Activated CD8-positive, alpha-beta memory T cell treated with anti-CD3 and anti-CD28 coated beads, Interleukin-2, amount 10 ng/mL, durations not matched to agents 7 days and 5 days (primary cell): ENCODE results near the gene FBP2. TPM values are rescaled to one million over a fixed set of nuclear protein-coding genes. Genes with fewer than 3 reads are reported as not detected.
A peak's percentile ranks its signal among the peaks of the same experiment; 100 is the strongest.
"Not testable (repeated sequence)": the region's sequence is repeated elsewhere in the genome, so short reads cannot be mapped to it uniquely, and the experiment has no call there.

Source experiments
- ATAC-seq: fragments of 150-1000 bp; cut with Tn5 transposase; one replicate; pipeline ENCODE4 v1.10.0; 2021; ENCODE audit warnings: moderate library complexity
- CTCF ChIA-PET: fragments of 350-600 bp; sonication (Branson Sonifier 250); formaldehyde crosslinking; loops from one replicate; lab custom pipeline; 2021; ENCODE audit warnings: antibody characterized with exemption; lab: Charles Lee
- DNase-seq: peaks from one replicate; pipeline ENCODE4 v3.0.0-alpha.2; 2020
- H3K27ac Mint-ChIP-seq: one replicate; pipeline ENCODE4 v1.8.0; 2021; ENCODE audit warnings: mild to moderate bottlenecking, mixed read lengths
- H3K27me3 Mint-ChIP-seq: one replicate; pipeline ENCODE4 v1.8.0; 2021; ENCODE audit warnings: mixed read lengths
- H3K36me3 Mint-ChIP-seq: one replicate; pipeline ENCODE4 v1.8.0; 2021; ENCODE audit warnings: mild to moderate bottlenecking, mixed read lengths
- H3K4me1 Mint-ChIP-seq: one replicate; pipeline ENCODE4 v1.8.0; 2021; ENCODE audit warnings: mixed read lengths
- H3K4me3 Mint-ChIP-seq: one replicate; pipeline ENCODE4 v1.8.0; 2021; ENCODE audit warnings: mild to moderate bottlenecking, moderate library complexity, mixed read lengths
- H3K9me3 Mint-ChIP-seq: one replicate; pipeline ENCODE4 v1.8.0; 2022; ENCODE audit warnings: low read depth, mixed read lengths
- total RNA-seq, 2 experiments: library from RNA; stranded (reverse); gene quantifications; one replicate each; pipeline ENCODE4 v1.2.3, GENCODE V29; 2021

FBP2 gene
- total RNA-seq, 2 experiments from 2014 or later: not detected

GRCh38 chr9:94568250-94568889 is 25.3 kb downstream of the FBP2 start:
- H3K27ac Mint-ChIP-seq: no peak overlapping the region

GRCh38 chr9:94567271-94567670 is 26.4 kb downstream of the FBP2 start:
- DNase-seq (no peak), ATAC-seq (no peak)
- Mint-ChIP-seq H3K4me3 (no peak overlapping the region), H3K4me1 (no peaks in the 10 kb centered on the region), H3K9me3 (no peaks in the 10 kb centered on the region), H3K36me3 (no peaks in the 10 kb centered on the region), H3K27ac (no peak overlapping the region), H3K27me3 (peaks cover 6% of the 10 kb centered on the region)
- CTCF ChIA-PET: interaction anchor here (0.7 kb wide), 1 partner anchor 941 kb away, joined by 4 read pairs; no protein-coding TSS in a partner anchor

More at GRCh38 chr9:94568250-94568889, 25.3 kb downstream of the FBP2 start:
- H3K4me1 Mint-ChIP-seq: no peaks in the 10 kb centered on the region
- ATAC-seq (no peak), DNase-seq (no peak)
- no peaks in the 10 kb centered on the region for H3K36me3 Mint-ChIP-seq
- H3K27me3 Mint-ChIP-seq: peaks cover 9% of the 10 kb centered on the region
- H3K4me3 Mint-ChIP-seq: no peak overlapping the region
- CTCF ChIA-PET: interaction anchor here (0.7 kb wide), 1 partner anchor 940 kb away, joined by 4 read pairs; no protein-coding TSS in a partner anchor
- no peaks in the 10 kb centered on the region for H3K9me3 Mint-ChIP-seq

GRCh38 chr9:94566550-94566949 is 27.1 kb downstream of the FBP2 start:
- Mint-ChIP-seq H3K4me3 (no peak overlapping the region), H3K27ac (no peak overlapping the region), H3K9me3 (no peaks in the 10 kb centered on the region), H3K4me1 (no peaks in the 10 kb centered on the region), H3K36me3 (no peaks in the 10 kb centered on the region), H3K27me3 (peaks cover 6% of the 10 kb centered on the region)
- DNase-seq: no peak
- CTCF ChIA-PET: no interaction called here
- ATAC-seq: no peak

- H3K27ac Mint-ChIP-seq, H3K27me3 Mint-ChIP-seq, DNase-seq, H3K4me3 Mint-ChIP-seq, H3K9me3 Mint-ChIP-seq, CTCF ChIA-PET, H3K4me1 Mint-ChIP-seq, ATAC-seq, H3K36me3 Mint-ChIP-seq: not testable (repeated sequence)
Measured at GRCh38 chr9:94564279-94564678, 29.3 kb downstream of the FBP2 start.

GRCh38 chr9:94563548-94563947 is 30.1 kb downstream of the FBP2 start:
- Mint-ChIP-seq H3K27ac (no peak overlapping the region), H3K36me3 (no peaks in the 10 kb centered on the region), H3K27me3 (peaks cover 6% of the 10 kb centered on the region), H3K9me3 (no peaks in the 10 kb centered on the region), H3K4me3 (no peak overlapping the region), H3K4me1 (no peaks in the 10 kb centered on the region)
- CTCF ChIA-PET: no interaction called here
- ATAC-seq (no peak), DNase-seq (no peak)

GRCh38 chr9:94560237-94560636 is 33.4 kb downstream of the FBP2 start:
- H3K27ac Mint-ChIP-seq: no peak overlapping the region

GRCh38 chr9:94557376-94557775 is 36.2 kb downstream of the FBP2 start:
- Mint-ChIP-seq H3K4me1 (no peaks in the 10 kb centered on the region), H3K9me3 (no peaks in the 10 kb centered on the region), H3K36me3 (no peaks in the 10 kb centered on the region), H3K27ac (no peak overlapping the region), H3K27me3 (peaks cover 25% of the 10 kb centered on the region), H3K4me3 (no peak overlapping the region)
- CTCF ChIA-PET: no interaction called here
- ATAC-seq (no peak), DNase-seq (no peak)

More at GRCh38 chr9:94560237-94560636, 33.4 kb downstream of the FBP2 start:
- Mint-ChIP-seq H3K4me1 (no peaks in the 10 kb centered on the region), H3K4me3 (no peak overlapping the region), H3K36me3 (no peaks in the 10 kb centered on the region), H3K27me3 (peaks cover 25% of the 10 kb centered on the region), H3K9me3 (no peaks in the 10 kb centered on the region)
- DNase-seq: no peak
- CTCF ChIA-PET: no interaction called here
- no peak for ATAC-seq

GRCh38 chr9:94554439-94555331 is 38.9 kb downstream of the FBP2 start, which contains the start of gene PCAT7:
PCAT7 (plus strand) TSS chr9:94555083.
- CTCF ChIA-PET: interaction anchor here (0.8 kb wide), 1 partner anchor 577 kb away, joined by 3 read pairs; no protein-coding TSS in a partner anchor
- Mint-ChIP-seq H3K27me3 (peaks cover 47% of the 10 kb centered on the region), H3K4me3 (no peak within 1 kb of the TSS), H3K9me3 (no peaks in the 10 kb centered on the region), H3K27ac (no peak within 1 kb of the TSS), H3K36me3 (no peaks in the 10 kb centered on the region), H3K4me1 (no peaks in the 10 kb centered on the region)
- ATAC-seq (peak; percentile 60), DNase-seq (peak; percentile 50)

GRCh38 chr9:94554078-94554438 is 39.6 kb downstream of the FBP2 start:
- Mint-ChIP-seq H3K9me3 (no peaks in the 10 kb centered on the region), H3K27ac (no peak overlapping the region), H3K27me3 (peaks cover 50% of the 10 kb centered on the region), H3K4me3 (no peak overlapping the region), H3K36me3 (no peaks in the 10 kb centered on the region), H3K4me1 (no peaks in the 10 kb centered on the region)
- ATAC-seq (no peak), DNase-seq (no peak)
- CTCF ChIA-PET: interaction anchor here (0.8 kb wide), 1 partner anchor 577 kb away, joined by 3 read pairs; no protein-coding TSS in a partner anchor

GRCh38 chr9:94553029-94553938 is 40.3 kb downstream of the FBP2 start:
- Mint-ChIP-seq H3K36me3 (no peaks in the 10 kb centered on the region), H3K27me3 (peaks cover 55% of the 10 kb centered on the region), H3K9me3 (no peaks in the 10 kb centered on the region), H3K4me1 (no peaks in the 10 kb centered on the region), H3K27ac (no peak overlapping the region), H3K4me3 (no peak overlapping the region)
- CTCF ChIA-PET: no interaction called here
- DNase-seq (no peak), ATAC-seq (no peak)

GRCh38 chr9:94545940-94546339 is 47.7 kb downstream of the FBP2 start:
- no peaks in the 10 kb centered on the region for H3K4me1 Mint-ChIP-seq

GRCh38 chr9:94544335-94544734 is 49.3 kb downstream of the FBP2 start:
- CTCF ChIA-PET: not testable (repeated sequence)

More at GRCh38 chr9:94545940-94546339, 47.7 kb downstream of the FBP2 start:
- ATAC-seq (no peak), DNase-seq (no peak)
- no peak overlapping the region for H3K27ac Mint-ChIP-seq
- CTCF ChIA-PET: no interaction called here
- H3K36me3 Mint-ChIP-seq: no peaks in the 10 kb centered on the region
- no peak overlapping the region for H3K4me3 Mint-ChIP-seq
- peaks cover 39% of the 10 kb centered on the region for H3K27me3 Mint-ChIP-seq
- no peaks in the 10 kb centered on the region for H3K9me3 Mint-ChIP-seq

GRCh38 chr9:94538908-94539307 is 54.7 kb downstream of the FBP2 start:
- CTCF ChIA-PET: no interaction called here
- H3K27ac Mint-ChIP-seq: no peak overlapping the region
- no peak for ATAC-seq

More at GRCh38 chr9:94544335-94544734, 49.3 kb downstream of the FBP2 start:
- DNase-seq, ATAC-seq, H3K9me3 Mint-ChIP-seq, H3K4me3 Mint-ChIP-seq, H3K36me3 Mint-ChIP-seq, H3K4me1 Mint-ChIP-seq, H3K27ac Mint-ChIP-seq: not testable (repeated sequence)
- peaks cover 34% of the 10 kb centered on the region for H3K27me3 Mint-ChIP-seq

More at GRCh38 chr9:94538908-94539307, 54.7 kb downstream of the FBP2 start:
- peaks cover 20% of the 10 kb centered on the region for H3K27me3 Mint-ChIP-seq
- no peak overlapping the region for H3K4me3 Mint-ChIP-seq
- no peak for DNase-seq
- no peaks in the 10 kb centered on the region for H3K4me1 Mint-ChIP-seq
- no peaks in the 10 kb centered on the region for H3K9me3 Mint-ChIP-seq
- H3K36me3 Mint-ChIP-seq: no peaks in the 10 kb centered on the region
